ENCODE data around the gene ACTBL2.

- TF ChIP-seq CTCF (conservative IDR thresholded peaks at IDR 0.05; ENCODE audit: low read depth, low read length) (no peak), EZH2 (IDR thresholded peaks at IDR 0.05; ENCODE audit: low read length, unreplicated experiment) (no peak), EZH2phosphoT487 (IDR thresholded peaks at IDR 0.05; ENCODE audit: borderline replicate concordance, low read length) (no peak)
Observed at GRCh38 chr5:57470339-57470738, 12.3 kb downstream of the ACTBL2 start.

Measured in PC-3 (cell line).